Measurements from ENCODE around the gene CYTL1. TPM values are rescaled to one million over a fixed set of nuclear protein-coding genes. Genes with fewer than 3 reads are reported as not detected.
A peak's percentile ranks its signal among the peaks of the same experiment; 100 is the strongest.

The CYTL1 gene
- total RNA-seq, 1 donor from 2014 or later, result 16.9 TPM

DNA sequence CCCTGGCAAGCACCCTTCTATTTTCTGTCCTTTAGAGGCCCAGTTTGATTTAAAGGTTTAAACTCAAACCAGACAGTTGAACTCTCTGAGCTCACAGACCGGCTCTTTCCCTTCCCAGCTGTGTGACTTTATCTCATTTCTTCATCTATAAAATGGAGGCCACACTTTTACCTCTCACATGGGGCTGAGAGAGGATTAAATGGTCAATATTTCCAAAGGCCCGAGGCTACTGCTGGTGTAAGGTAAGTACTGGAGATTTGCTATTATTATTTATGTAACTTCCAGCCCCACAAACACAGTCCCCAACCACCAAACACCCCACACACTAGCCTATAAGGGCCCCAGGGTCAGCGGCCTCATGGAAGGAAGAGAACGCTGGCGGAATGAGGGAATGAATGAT, 13.6 kb upstream of the CYTL1 start:
- Mint-ChIP-seq H3K4me1 (peaks cover 43% of the 10 kb centered on the region), H3K9me3 (no peaks in the 10 kb centered on the region), H3K36me3 (no peaks in the 10 kb centered on the region), H3K27me3 (ENCODE audit: low read depth) (peaks cover 16% of the 10 kb centered on the region), H3K4me3 (no peak overlapping the region), H3K27ac (peak overlapping the region; percentile 15)
- TF ChIP-seq, protein P1, sequence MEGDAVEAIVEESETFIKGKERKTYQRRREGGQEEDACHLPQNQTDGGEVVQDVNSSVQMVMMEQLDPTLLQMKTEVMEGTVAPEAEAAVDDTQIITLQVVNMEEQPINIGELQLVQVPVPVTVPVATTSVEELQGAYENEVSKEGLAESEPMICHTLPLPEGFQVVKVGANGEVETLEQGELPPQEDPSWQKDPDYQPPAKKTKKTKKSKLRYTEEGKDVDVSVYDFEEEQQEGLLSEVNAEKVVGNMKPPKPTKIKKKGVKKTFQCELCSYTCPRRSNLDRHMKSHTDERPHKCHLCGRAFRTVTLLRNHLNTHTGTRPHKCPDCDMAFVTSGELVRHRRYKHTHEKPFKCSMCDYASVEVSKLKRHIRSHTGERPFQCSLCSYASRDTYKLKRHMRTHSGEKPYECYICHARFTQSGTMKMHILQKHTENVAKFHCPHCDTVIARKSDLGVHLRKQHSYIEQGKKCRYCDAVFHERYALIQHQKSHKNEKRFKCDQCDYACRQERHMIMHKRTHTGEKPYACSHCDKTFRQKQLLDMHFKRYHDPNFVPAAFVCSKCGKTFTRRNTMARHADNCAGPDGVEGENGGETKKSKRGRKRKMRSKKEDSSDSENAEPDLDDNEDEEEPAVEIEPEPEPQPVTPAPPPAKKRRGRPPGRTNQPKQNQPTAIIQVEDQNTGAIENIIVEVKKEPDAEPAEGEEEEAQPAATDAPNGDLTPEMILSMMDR (IDR thresholded peaks at IDR 0.05; ENCODE audit: unreplicated experiment), result no peak
- no peak for DNase-seq (ENCODE audit: low spot score in 2 of 2, unreplicated experiment in 2 of 2)

DNA sequence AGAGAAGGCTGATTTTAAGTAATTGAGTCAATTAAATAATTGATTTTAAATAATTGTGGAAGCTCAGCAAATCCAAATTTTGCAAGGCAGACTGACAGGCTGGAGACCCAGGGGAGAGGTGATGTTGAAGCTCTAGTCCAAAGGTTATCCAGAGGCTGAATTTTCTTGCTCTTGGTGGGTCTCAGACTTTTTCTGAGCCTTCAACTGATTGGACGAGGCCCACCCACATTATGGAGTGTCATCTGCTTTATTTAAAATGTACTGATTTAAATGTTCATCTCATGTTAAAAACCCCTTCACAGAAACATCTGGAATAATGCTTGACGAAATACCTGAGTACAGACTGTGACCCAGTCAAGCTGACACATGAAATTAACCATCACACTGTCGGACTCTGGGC, 11.7 kb upstream of the CYTL1 start:
- no peaks in the 10 kb centered on the region for H3K9me3 Mint-ChIP-seq
- H3K36me3 Mint-ChIP-seq, result no peaks in the 10 kb centered on the region
- TF ChIP-seq, protein P1 (IDR thresholded peaks at IDR 0.05; ENCODE audit: unreplicated experiment), result no peak
- no peak for DNase-seq (ENCODE audit: low spot score in 2 of 2, unreplicated experiment in 2 of 2)
- peaks cover 31% of the 10 kb centered on the region for H3K27me3 Mint-ChIP-seq (ENCODE audit: low read depth)
- H3K4me1 Mint-ChIP-seq, result peaks cover 32% of the 10 kb centered on the region
- no peak overlapping the region for H3K4me3 Mint-ChIP-seq
- H3K27ac Mint-ChIP-seq, result no peak overlapping the region

DNA sequence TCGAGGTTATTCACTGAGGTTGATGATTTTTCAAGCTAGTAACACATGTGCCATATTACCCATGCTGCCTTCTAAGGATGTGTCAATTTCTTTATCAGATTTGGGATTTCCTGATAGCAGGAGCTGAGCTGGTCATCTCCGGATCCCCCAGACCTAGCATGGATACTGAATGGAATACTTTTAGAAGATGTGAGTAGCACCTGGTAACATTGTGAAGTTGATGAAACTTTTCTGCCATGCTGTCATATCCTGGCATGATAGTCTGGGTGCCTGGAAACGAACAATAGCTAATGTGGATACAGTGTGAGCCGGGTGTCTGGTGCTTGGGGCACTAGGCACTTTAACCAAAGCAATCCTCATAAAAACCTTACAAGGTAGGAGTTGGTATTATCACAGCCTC, 11.0 kb upstream of the CYTL1 start:
- Mint-ChIP-seq H3K4me1 (peaks cover 30% of the 10 kb centered on the region), H3K4me3 (no peak overlapping the region), H3K27me3 (ENCODE audit: low read depth) (peaks cover 37% of the 10 kb centered on the region), H3K36me3 (no peaks in the 10 kb centered on the region), H3K9me3 (no peaks in the 10 kb centered on the region), H3K27ac (no peak overlapping the region)
- TF ChIP-seq, protein P1 (IDR thresholded peaks at IDR 0.05; ENCODE audit: unreplicated experiment), result no peak
- no peak for DNase-seq (ENCODE audit: low spot score in 2 of 2, unreplicated experiment in 2 of 2)

DNA sequence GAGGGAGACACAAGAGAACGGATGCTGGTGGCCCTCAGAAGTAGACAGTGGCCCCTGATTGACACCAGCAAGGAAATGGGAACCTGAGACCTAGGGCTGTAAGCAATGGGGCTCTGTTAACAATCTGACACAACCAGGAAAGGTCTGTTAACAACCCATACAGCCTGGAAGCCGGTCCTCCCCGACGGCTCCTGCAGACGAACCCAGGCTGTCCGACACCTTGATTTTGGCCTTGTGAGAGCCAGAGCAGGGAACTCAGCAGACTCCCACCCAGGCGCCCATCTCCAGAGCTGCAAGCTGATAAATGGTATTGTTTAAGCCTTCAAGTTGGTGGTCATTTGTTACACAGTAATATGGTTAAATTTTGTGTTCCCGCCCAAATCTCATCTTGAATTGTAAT, 10.2 kb upstream of the CYTL1 start:
- Mint-ChIP-seq H3K27me3 (ENCODE audit: low read depth) (peaks cover 38% of the 10 kb centered on the region), H3K27ac (no peak overlapping the region), H3K36me3 (no peaks in the 10 kb centered on the region), H3K4me3 (no peak overlapping the region), H3K9me3 (no peaks in the 10 kb centered on the region), H3K4me1 (peaks cover 25% of the 10 kb centered on the region)
- no peak for DNase-seq (ENCODE audit: low spot score in 2 of 2, unreplicated experiment in 2 of 2)
- TF ChIP-seq, protein P1 (IDR thresholded peaks at IDR 0.05; ENCODE audit: unreplicated experiment), result no peak

DNA sequence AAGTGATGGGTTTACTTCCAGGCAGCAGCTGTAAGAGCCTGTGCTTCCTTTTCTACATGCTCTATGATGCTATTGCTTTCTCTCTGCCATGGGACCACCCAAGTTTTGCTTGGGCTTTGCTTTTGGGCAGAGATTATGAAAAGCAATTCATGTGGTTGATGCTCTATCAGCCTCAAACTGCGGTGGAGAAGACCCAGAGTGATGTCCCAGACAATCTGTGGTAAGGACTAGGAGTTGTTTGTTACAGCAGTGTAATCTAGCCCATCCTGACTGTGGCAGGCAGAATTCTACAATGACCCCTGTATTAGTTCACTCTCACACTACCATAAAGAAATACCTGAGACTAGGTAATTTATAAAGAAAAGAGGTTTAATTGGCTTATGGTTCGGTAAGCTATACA, 9.2 kb upstream of the CYTL1 start:
- TF ChIP-seq, protein P1 (IDR thresholded peaks at IDR 0.05; ENCODE audit: unreplicated experiment), result no peak

DNA sequence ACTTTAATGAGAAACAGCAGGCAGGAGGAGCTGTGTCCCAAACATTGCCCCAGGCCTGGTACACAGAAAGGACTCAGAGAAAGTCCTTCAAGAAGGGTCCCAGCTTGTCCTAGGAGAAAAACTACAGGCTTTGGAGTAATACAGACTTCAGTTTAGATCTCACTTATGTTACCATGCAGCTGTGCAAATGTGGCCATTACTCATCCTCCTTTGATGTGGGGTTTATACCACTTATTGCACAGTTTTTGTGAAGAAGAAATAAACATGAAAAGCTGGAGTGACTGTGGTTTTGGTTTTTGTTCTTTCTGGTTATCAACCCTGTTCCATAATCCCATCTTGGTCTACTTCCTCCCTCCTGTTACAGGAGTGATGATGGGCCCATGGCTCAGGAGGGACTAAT, 8.1 kb upstream of the CYTL1 start:
- Mint-ChIP-seq H3K27ac (no peak overlapping the region), H3K4me1 (peaks cover 6% of the 10 kb centered on the region), H3K36me3 (no peaks in the 10 kb centered on the region), H3K4me3 (no peak overlapping the region), H3K9me3 (peaks cover 11% of the 10 kb centered on the region), H3K27me3 (ENCODE audit: low read depth) (peaks cover 47% of the 10 kb centered on the region)
- TF ChIP-seq, protein P1 (IDR thresholded peaks at IDR 0.05; ENCODE audit: unreplicated experiment), result no peak
- no peak for DNase-seq (ENCODE audit: low spot score in 2 of 2, unreplicated experiment in 2 of 2)

More for the DNA sequence above, 9.2 kb upstream of the CYTL1 start:
- H3K27me3 Mint-ChIP-seq (ENCODE audit: low read depth), result peaks cover 42% of the 10 kb centered on the region
- no peak overlapping the region for H3K4me3 Mint-ChIP-seq
- H3K9me3 Mint-ChIP-seq, result peaks cover 6% of the 10 kb centered on the region
- DNase-seq (ENCODE audit: low spot score in 2 of 2, unreplicated experiment in 2 of 2), result no peak
- H3K36me3 Mint-ChIP-seq, result no peaks in the 10 kb centered on the region
- peaks cover 15% of the 10 kb centered on the region for H3K4me1 Mint-ChIP-seq
- H3K27ac Mint-ChIP-seq, result no peak overlapping the region

Data from mesothelial cell of epicardium (in vitro differentiated cells).